MCF 10A (cell line): ENCODE results near the gene SCD5. TPM values are rescaled to one million over a fixed set of nuclear protein-coding genes. Genes with fewer than 3 reads are reported as not detected.

Source experiments
- BruUV-seq: library from RNA; stranded (reverse); fragments of 400-500 nt; replicated peaks from 2 replicates; lab custom pipeline; 2021; lab: Mats Ljungman, UMichigan
- CTCF ChIA-PET: fragments of 300-600 bp; sonication (Branson Sonifier 250); formaldehyde crosslinking; extraction: SDS; loops from one replicate; lab custom pipeline; 2021; ENCODE audit warnings: antibody characterized with exemption, inconsistent platforms; lab: Yijun Ruan, JAX
- POLR2A ChIA-PET: fragments of 300-600, 350-650 bp; sonication (Branson Sonifier 250); formaldehyde crosslinking; extraction: SDS; loops from one replicate; lab custom pipeline; 2020; ENCODE audit warnings: antibody characterized with exemption, inconsistent platforms; lab: Yijun Ruan, JAX
- DNase-seq: peaks from one replicate; pipeline ENCODE4 v3.0.0-alpha.2; 2018; ENCODE audit not compliant: unreplicated experiment
- H3K27ac Mint-ChIP-seq: one replicate; pipeline ENCODE4 v1.8.0; 2022; ENCODE audit warnings: mild to moderate bottlenecking, low read depth, mixed read lengths; ENCODE audit not compliant: unreplicated experiment
- H3K27me3 Mint-ChIP-seq: one replicate; pipeline ENCODE4 v1.8.0; 2022; ENCODE audit warnings: mixed read lengths; ENCODE audit not compliant: insufficient read depth, unreplicated experiment
- H3K36me3 Mint-ChIP-seq: one replicate; pipeline ENCODE4 v1.8.0; 2022; ENCODE audit warnings: mild to moderate bottlenecking, moderate library complexity, mixed read lengths; ENCODE audit not compliant: insufficient read depth, unreplicated experiment
- H3K4me1 Mint-ChIP-seq: one replicate; pipeline ENCODE4 v1.8.0; 2022; ENCODE audit warnings: mixed read lengths; ENCODE audit not compliant: insufficient read depth, unreplicated experiment
- H3K4me3 Mint-ChIP-seq: one replicate; pipeline ENCODE4 v1.8.0; 2022; ENCODE audit warnings: mild to moderate bottlenecking, moderate library complexity, mixed read lengths; ENCODE audit not compliant: unreplicated experiment
- H3K9me3 Mint-ChIP-seq: one replicate; pipeline ENCODE4 v1.8.0; 2022; ENCODE audit warnings: mixed read lengths; ENCODE audit not compliant: unreplicated experiment
- intact Hi-C: fragments of 100-400 bp; cut with micrococcal nuclease; formaldehyde crosslinking; loops from 2 replicates; pipeline ENCODE4 v1.14.1; 2022
- total RNA-seq: library from RNA; stranded (reverse); gene quantifications from 2 replicates; pipeline ENCODE4 v1.2.3, GENCODE V29; 2022
- TF ChIP-seq, protein P1 (sequence below): fragments of 200-600 bp; IDR thresholded peaks from one replicate; pipeline ENCODE4 v1.8.0; 2022; ENCODE audit warnings: antibody characterized with exemption, mild to moderate bottlenecking; ENCODE audit not compliant: unreplicated experiment

The SCD5 gene
- total RNA-seq, 1 experiment from 2014 or later: 3.6 TPM

DNA sequence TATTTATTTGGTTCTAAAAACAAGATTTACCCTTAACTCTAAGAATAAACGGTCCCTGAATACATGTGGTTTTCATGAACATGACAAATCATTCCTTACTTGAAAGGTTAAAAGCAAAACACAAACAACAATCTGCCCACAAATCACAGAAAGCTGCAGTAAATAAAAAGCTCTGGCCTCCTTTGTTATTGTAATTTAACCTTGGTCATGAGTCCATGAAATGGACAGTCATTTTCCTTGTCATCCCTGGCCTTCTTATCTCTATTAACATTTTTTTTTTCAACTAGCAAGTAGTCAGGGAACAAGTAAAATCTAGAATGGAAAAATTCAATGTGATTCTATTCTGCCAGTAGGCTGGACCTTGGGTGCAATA, 92.7 kb downstream of the SCD5 start:
- ChIA-PET POLR2A (interaction anchor here (1.0 to 1.3 kb wide), 2 partner anchors 10 to 32 kb away, joined by 3 read pairs; no protein-coding TSS in a partner anchor), CTCF (interaction anchor here (1.4 kb wide), 1 partner anchor 15 kb away, joined by 4 read pairs; no protein-coding TSS in a partner anchor)
- TF ChIP-seq, protein P1, sequence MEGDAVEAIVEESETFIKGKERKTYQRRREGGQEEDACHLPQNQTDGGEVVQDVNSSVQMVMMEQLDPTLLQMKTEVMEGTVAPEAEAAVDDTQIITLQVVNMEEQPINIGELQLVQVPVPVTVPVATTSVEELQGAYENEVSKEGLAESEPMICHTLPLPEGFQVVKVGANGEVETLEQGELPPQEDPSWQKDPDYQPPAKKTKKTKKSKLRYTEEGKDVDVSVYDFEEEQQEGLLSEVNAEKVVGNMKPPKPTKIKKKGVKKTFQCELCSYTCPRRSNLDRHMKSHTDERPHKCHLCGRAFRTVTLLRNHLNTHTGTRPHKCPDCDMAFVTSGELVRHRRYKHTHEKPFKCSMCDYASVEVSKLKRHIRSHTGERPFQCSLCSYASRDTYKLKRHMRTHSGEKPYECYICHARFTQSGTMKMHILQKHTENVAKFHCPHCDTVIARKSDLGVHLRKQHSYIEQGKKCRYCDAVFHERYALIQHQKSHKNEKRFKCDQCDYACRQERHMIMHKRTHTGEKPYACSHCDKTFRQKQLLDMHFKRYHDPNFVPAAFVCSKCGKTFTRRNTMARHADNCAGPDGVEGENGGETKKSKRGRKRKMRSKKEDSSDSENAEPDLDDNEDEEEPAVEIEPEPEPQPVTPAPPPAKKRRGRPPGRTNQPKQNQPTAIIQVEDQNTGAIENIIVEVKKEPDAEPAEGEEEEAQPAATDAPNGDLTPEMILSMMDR: no peak
- Mint-ChIP-seq H3K36me3 (peaks cover 6% of the 10 kb centered on the region), H3K4me1 (no peaks in the 10 kb centered on the region), H3K9me3 (no peaks in the 10 kb centered on the region), H3K27me3 (no peaks in the 10 kb centered on the region), H3K4me3 (no peak overlapping the region), H3K27ac (no peak overlapping the region)
- BruUV-seq: no TSS peak
- intact Hi-C loops: no loop called here
- no peak for DNase-seq

DNA sequence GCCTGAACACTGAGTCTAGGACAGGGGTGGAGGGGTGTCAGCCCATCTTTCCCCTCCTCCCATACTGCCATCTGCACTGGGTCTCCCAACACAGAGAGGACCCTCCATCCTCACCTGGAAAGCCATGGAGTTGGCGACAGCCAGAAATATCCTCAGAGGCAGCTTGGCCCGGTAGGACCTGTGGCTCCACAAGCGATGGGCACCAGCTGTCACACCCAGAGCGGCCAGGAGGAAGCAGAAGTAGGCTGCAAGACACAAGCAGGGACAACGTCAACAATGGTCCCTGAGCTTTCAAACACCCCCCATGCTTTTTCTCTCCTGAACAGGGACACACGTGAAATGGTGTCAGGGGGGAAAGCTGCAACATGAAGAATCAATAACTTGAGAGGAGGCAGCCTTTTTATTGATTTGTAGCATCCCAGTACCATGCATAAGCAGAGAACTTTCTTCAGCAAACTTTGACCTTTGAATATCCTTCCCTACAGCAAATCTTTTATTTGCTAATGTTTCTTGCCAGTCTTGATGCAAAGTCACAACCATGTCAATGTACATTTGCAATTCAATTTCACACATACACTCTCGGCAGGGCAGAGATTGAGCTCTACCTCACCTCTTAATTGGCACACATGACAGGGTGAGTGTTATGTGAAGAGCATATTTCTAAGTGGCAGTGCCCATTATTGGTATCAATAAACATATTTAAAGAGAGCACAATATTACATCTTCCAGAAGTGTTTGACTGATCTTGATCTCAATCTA, 93.2 kb downstream of the SCD5 start:
- Mint-ChIP-seq H3K4me3 (no peak overlapping the region), H3K4me1 (no peaks in the 10 kb centered on the region), H3K27me3 (no peaks in the 10 kb centered on the region), H3K36me3 (peaks cover 6% of the 10 kb centered on the region), H3K27ac (no peak overlapping the region), H3K9me3 (no peaks in the 10 kb centered on the region)
- no peak for DNase-seq
- intact Hi-C loops: no loop called here
- TF ChIP-seq, protein P1: no peak
- ChIA-PET CTCF (interaction anchor here (0.6 to 1.4 kb wide), 3 partner anchors 16 to 303 kb away, joined by 3 to 4 read pairs (median 3); no protein-coding TSS in a partner anchor), POLR2A (interaction anchor here (1.4 kb wide), 1 partner anchor 9 kb away, joined by 3 read pairs; no protein-coding TSS in a partner anchor)
- no TSS peak for BruUV-seq

DNA sequence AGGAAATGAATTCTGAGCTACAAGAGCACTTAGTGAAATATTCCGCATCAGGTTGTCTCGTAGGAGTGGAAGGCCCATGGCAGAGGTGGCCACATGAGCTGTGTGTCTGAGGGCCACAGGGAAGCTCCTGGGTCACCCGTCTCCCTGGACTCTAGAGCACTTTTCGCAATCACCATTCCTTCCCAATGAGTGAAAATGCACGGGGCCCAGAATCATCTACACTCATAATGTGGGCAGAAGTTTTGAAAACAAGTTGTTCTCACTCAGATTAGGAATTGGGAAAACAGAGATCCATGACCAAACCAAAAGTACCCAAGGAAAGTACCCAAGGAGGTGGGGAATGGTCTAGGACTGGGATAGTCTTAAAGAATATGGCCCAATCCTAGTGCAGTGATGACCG, 94.4 kb downstream of the SCD5 start:
- ChIA-PET CTCF (interaction anchor here (0.7 kb wide), 1 partner anchor 9 kb away, joined by 3 read pairs; no protein-coding TSS in a partner anchor), POLR2A (interaction anchor here (0.6 to 1.4 kb wide), 2 partner anchors 8 to 19 kb away, joined by 3 read pairs; no protein-coding TSS in a partner anchor)
- Mint-ChIP-seq H3K9me3 (no peaks in the 10 kb centered on the region), H3K4me3 (no peak overlapping the region), H3K36me3 (peaks cover 6% of the 10 kb centered on the region), H3K27me3 (no peaks in the 10 kb centered on the region), H3K27ac (no peak overlapping the region), H3K4me1 (no peaks in the 10 kb centered on the region)
- intact Hi-C loops: no loop called here
- DNase-seq: peak; percentile 38
- TF ChIP-seq, protein P1: no peak
- no TSS peak for BruUV-seq

DNA sequence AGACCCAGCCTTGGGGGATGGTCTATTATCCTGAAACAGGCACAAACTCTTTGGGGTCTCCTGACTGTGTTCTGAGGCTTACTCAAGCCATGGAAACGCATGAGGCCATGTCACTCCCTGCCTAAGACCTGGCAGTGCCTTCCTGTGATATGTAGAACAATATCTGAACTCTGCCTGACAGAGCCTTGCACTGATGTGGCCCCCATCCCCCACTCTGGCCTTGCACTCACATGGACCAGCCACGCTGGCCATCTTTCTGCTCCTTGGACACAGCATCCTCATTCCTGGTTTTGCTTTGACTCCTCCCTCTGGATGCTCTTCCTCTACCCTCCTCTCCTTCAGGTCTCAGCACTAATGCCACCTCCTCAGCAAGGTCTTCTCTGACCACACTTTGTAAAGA, 100.2 kb downstream of the SCD5 start:
- ChIA-PET CTCF (no interaction called here), POLR2A (no interaction called here)
- Mint-ChIP-seq H3K4me1 (no peaks in the 10 kb centered on the region), H3K4me3 (no peak overlapping the region), H3K9me3 (no peaks in the 10 kb centered on the region), H3K36me3 (no peaks in the 10 kb centered on the region), H3K27me3 (no peaks in the 10 kb centered on the region), H3K27ac (no peak overlapping the region)
- no peak for DNase-seq
- TF ChIP-seq, protein P1: no peak
- intact Hi-C loops: no loop called here
- no TSS peak for BruUV-seq
